ENCODE data around the gene DHRS11. TPM values are rescaled to one million over a fixed set of nuclear protein-coding genes. Genes with fewer than 3 reads are reported as not detected.

The DHRS11 gene
- total RNA-seq, 4 donors from 2014 or later = 10.5 to 19.7 (median 16.9) TPM

GRCh38 chr17:36583787-36584186 is 7.9 kb upstream of the DHRS11 start:
- H3K4me1 ChIP-seq = no peaks in the 10 kb centered on the region
- H3K27me3 ChIP-seq = no peaks in the 10 kb centered on the region
- H3K9me3 ChIP-seq = no peaks in the 10 kb centered on the region
- TF ChIP-seq CTCF (IDR thresholded peaks at IDR 0.05) = no peak
- TF ChIP-seq POLR2A (IDR thresholded peaks at IDR 0.05) = no peak
- no peak for TF ChIP-seq EP300 (IDR thresholded peaks at IDR 0.05)
- TF ChIP-seq POLR2AphosphoS5 (IDR thresholded peaks at IDR 0.05) = no peak
- no peak overlapping the region for H3K4me3 ChIP-seq
- 52% methylated on average over 1 of the region's 1 CpG for WGBS
- H3K36me3 ChIP-seq = peaks cover 95% of the 10 kb centered on the region
- no peak for DNase-seq (ENCODE audit: low spot score in 2 of 2)
- H3K27ac ChIP-seq = no peak overlapping the region

- no peak for TF ChIP-seq EP300 (IDR thresholded peaks at IDR 0.05)
- no peak for TF ChIP-seq CTCF (IDR thresholded peaks at IDR 0.05)
- TF ChIP-seq POLR2A (IDR thresholded peaks at IDR 0.05) = no peak
- no peak overlapping the region for H3K27ac ChIP-seq
- 90% methylated on average over 2 of the region's 2 CpGs for WGBS
- no peak overlapping the region for H3K4me3 ChIP-seq
- DNase-seq (ENCODE audit: low spot score in 2 of 2) = no peak
- no peaks in the 10 kb centered on the region for H3K9me3 ChIP-seq
- peaks cover 85% of the 10 kb centered on the region for H3K36me3 ChIP-seq
- H3K27me3 ChIP-seq = no peaks in the 10 kb centered on the region
- peaks cover 9% of the 10 kb centered on the region for H3K4me1 ChIP-seq
Observed at GRCh38 chr17:36586138-36586537, 5.5 kb upstream of the DHRS11 start.

- Histone ChIP-seq H3K27me3 (no peaks in the 10 kb centered on the region), H3K36me3 (peaks cover 48% of the 10 kb centered on the region), H3K4me1 (peaks cover 39% of the 10 kb centered on the region), H3K4me3 (no peak overlapping the region), H3K27ac (no peak overlapping the region), H3K9me3 (no peaks in the 10 kb centered on the region)
- WGBS = 64% methylated on average over 2 of the region's 2 CpGs
- no peak for DNase-seq (ENCODE audit: low spot score in 2 of 2)
- no peak for TF ChIP-seq EP300 (IDR thresholded peaks at IDR 0.05)
- TF ChIP-seq POLR2A (IDR thresholded peaks at IDR 0.05) = no peak
- TF ChIP-seq POLR2AphosphoS5 (IDR thresholded peaks at IDR 0.05) = no peak
- no peak for TF ChIP-seq CTCF (IDR thresholded peaks at IDR 0.05)
Observed at GRCh38 chr17:36590082-36590481, 1.6 kb upstream of the DHRS11 start.

- Histone ChIP-seq H3K4me1 (peaks cover 39% of the 10 kb centered on the region), H3K27me3 (no peaks in the 10 kb centered on the region), H3K27ac (peak overlapping the region; percentile 61), H3K9me3 (no peaks in the 10 kb centered on the region), H3K36me3 (peaks cover 28% of the 10 kb centered on the region), H3K4me3 (peak overlapping the region; percentile 83)
- 10% methylated on average over 16 of the region's 20 CpGs for WGBS
- DNase-seq (ENCODE audit: low spot score in 2 of 2) = peak in 1 of 2 donors; percentile 78
- TF ChIP-seq EP300 (IDR thresholded peaks at IDR 0.05) (no peak), POLR2AphosphoS5 (IDR thresholded peaks at IDR 0.05) (no peak), CTCF (IDR thresholded peaks at IDR 0.05) (no peak), POLR2A (IDR thresholded peaks at IDR 0.05) (no peak)
Observed at GRCh38 chr17:36592316-36592715, 637 bp downstream of the DHRS11 start.

GRCh38 chr17:36592716-36593321 is 1.1 kb downstream of the DHRS11 start:
- WGBS = 53% methylated on average over 4 of the region's 4 CpGs
- peak in 1 of 2 donors; percentile 34 for DNase-seq (ENCODE audit: low spot score in 2 of 2)
- H3K27me3 ChIP-seq = no peaks in the 10 kb centered on the region
- TF ChIP-seq POLR2AphosphoS5 (IDR thresholded peaks at IDR 0.05) = no peak
- no peak for TF ChIP-seq POLR2A (IDR thresholded peaks at IDR 0.05)
- no peak for TF ChIP-seq CTCF (IDR thresholded peaks at IDR 0.05)
- no peak for TF ChIP-seq EP300 (IDR thresholded peaks at IDR 0.05)
- peaks cover 39% of the 10 kb centered on the region for H3K4me1 ChIP-seq
- H3K36me3 ChIP-seq = peaks cover 23% of the 10 kb centered on the region
- H3K4me3 ChIP-seq = peak overlapping the region; percentile 83
- H3K9me3 ChIP-seq = no peaks in the 10 kb centered on the region
- no peak overlapping the region for H3K27ac ChIP-seq
